Suprapubic skin (tissue), 4 donors: Measurements from ENCODE around the gene HEPACAM.
"Not testable (repeated sequence)": the region's sequence is repeated elsewhere in the genome, so short reads cannot be mapped to it uniquely, and the experiment has no call there.

Source experiments
- CTCF ChIP-seq, 2 donors: fragments of 200-600 bp in 1 of 2; fragments of 450-650 bp in 1 of 2; sonication (generic) in 1 of 2; IDR thresholded peaks; one replicate each; pipeline ENCODE4 v1.5.1; 2016 to 2019; ENCODE audit warnings: antibody characterized with exemption in 2 of 2, mild to moderate bottlenecking in 1 of 2, moderate library complexity in 1 of 2
- POLR2A ChIP-seq, 2 donors: fragments of 450-650 bp; IDR thresholded peaks; one replicate each; pipeline ENCODE4 v1.6.1; 2017; ENCODE audit warnings: antibody characterized with exemption in 2 of 2, mild to moderate bottlenecking in 2 of 2, moderate library complexity in 2 of 2
- POLR2AphosphoS5 ChIP-seq, 3 donors: sonication (generic); formaldehyde crosslinking; IDR thresholded peaks; one replicate each; pipeline ENCODE4 v1.6.1; 2017; ENCODE audit warnings: antibody characterized with exemption in 3 of 3

GRCh38 chr11:124968197-124968596 is 32.4 kb upstream of the HEPACAM start:
- not testable (repeated sequence) for TF ChIP-seq CTCF, POLR2A, POLR2AphosphoS5 (IDR thresholded peaks at IDR 0.05)
